ENCODE results near the gene HAPLN3. TPM values are rescaled to one million over a fixed set of nuclear protein-coding genes. Genes with fewer than 3 reads are reported as not detected.

Gene HAPLN3
- total RNA-seq, 1 experiment from 2014 or later, result 42.4 TPM

DNA sequence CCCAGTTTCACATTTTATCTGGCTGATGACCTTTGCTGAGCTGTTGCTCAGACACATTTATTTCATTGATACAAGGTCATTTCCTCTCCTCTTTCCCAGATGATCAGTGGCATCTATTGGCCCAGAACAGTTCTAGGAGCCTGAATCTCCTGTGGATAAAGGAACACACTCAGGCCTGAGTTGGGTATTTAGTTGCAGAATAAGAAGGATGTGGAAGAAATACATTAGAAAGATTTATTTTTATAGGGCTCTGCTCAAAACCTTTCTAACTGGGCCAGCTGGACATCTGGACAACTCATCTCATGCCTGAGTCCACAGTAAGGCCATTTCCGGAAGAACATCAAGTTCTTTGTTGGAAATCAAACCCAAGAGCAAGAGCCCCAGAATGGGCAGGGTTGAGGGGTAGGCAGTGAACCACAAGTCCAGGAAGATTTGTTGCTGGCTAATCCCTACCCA lies 37.6 kb upstream of the HAPLN3 start:
- Histone ChIP-seq H3K9me3 (ENCODE audit: control insufficient read depth, low read depth, low read length) (peaks cover 9% of the 10 kb centered on the region), H2BK15ac (ENCODE audit: low read depth, low read length) (no peak overlapping the region), H3K4me1 (ENCODE audit: insufficient read depth, low read length) (no peaks in the 10 kb centered on the region), H3K79me1 (ENCODE audit: insufficient read depth, low read depth, low read length, poor library complexity, severe bottlenecking) (no peaks in the 10 kb centered on the region), H2AFZ (ENCODE audit: low read length) (no peak overlapping the region), H3K14ac (ENCODE audit: insufficient read depth, low read length) (no peak overlapping the region), H3T11ph (ENCODE audit: low read length) (no peak overlapping the region), H3K56ac (ENCODE audit: insufficient read length, low read depth, low read length) (no peak overlapping the region), H4K8ac (replicated peaks; ENCODE audit: insufficient read length, low read depth, low read length) (no peak overlapping the region), H3K4me2 (ENCODE audit: insufficient read depth, insufficient read length, low read length) (no peak overlapping the region), H3K27ac (ENCODE audit: insufficient read length, low read depth, low read length) (no peak overlapping the region), H2BK120ac (ENCODE audit: low read depth, low read length, poor library complexity, severe bottlenecking) (no peak overlapping the region), H4K91ac (ENCODE audit: insufficient read length, low read depth, low read length) (no peak overlapping the region), H2AK5ac (ENCODE audit: insufficient read length, low read length) (no peak overlapping the region), H3K18ac (ENCODE audit: insufficient read length, low read depth, low read length) (no peak overlapping the region), H4K5ac (ENCODE audit: insufficient read length, low read depth, low read length) (no peak overlapping the region), H4K20me1 (ENCODE audit: control insufficient read depth, insufficient read depth, insufficient read length) (no peaks in the 10 kb centered on the region), H3K23ac (ENCODE audit: insufficient read length, low read depth, low read length) (no peak overlapping the region), H2BK20ac (ENCODE audit: low read depth, low read length, poor library complexity, severe bottlenecking) (no peak overlapping the region), H3K4ac (ENCODE audit: low read depth, low read length) (no peak overlapping the region), H3K9ac (ENCODE audit: extremely low read depth, insufficient read length, low read length) (no peak overlapping the region), H3K23me2 (ENCODE audit: insufficient read length, low read depth, low read length, poor library complexity, severe bottlenecking) (no peaks in the 10 kb centered on the region), H2BK12ac (ENCODE audit: insufficient read length, low read depth, low read length) (no peak overlapping the region), H3K79me2 (ENCODE audit: insufficient read depth, low read length) (no peaks in the 10 kb centered on the region), H2BK5ac (ENCODE audit: insufficient read length, low read length) (no peak overlapping the region), H3K27me3 (ENCODE audit: insufficient read depth, low read length) (no peaks in the 10 kb centered on the region)
- TF ChIP-seq, protein P1, sequence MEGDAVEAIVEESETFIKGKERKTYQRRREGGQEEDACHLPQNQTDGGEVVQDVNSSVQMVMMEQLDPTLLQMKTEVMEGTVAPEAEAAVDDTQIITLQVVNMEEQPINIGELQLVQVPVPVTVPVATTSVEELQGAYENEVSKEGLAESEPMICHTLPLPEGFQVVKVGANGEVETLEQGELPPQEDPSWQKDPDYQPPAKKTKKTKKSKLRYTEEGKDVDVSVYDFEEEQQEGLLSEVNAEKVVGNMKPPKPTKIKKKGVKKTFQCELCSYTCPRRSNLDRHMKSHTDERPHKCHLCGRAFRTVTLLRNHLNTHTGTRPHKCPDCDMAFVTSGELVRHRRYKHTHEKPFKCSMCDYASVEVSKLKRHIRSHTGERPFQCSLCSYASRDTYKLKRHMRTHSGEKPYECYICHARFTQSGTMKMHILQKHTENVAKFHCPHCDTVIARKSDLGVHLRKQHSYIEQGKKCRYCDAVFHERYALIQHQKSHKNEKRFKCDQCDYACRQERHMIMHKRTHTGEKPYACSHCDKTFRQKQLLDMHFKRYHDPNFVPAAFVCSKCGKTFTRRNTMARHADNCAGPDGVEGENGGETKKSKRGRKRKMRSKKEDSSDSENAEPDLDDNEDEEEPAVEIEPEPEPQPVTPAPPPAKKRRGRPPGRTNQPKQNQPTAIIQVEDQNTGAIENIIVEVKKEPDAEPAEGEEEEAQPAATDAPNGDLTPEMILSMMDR (conservative IDR thresholded peaks at IDR 0.05), result no peak
- Mint-ChIP-seq H3K4me1 (peaks cover 29 to 40% of the 10 kb centered on the region in 2 experiments), H3K9me3 (peaks cover 45 to 64% of the 10 kb centered on the region in 2 experiments), H3K27me3 (ENCODE audit: low read depth) (peaks cover 1% of the 10 kb centered on the region; the same call in 1 of the 2 replicates), H3K36me3 (ENCODE audit: insufficient read depth in 1 of 3, low read depth in 3 of 3) (peaks cover 19 to 65% (median 40%) of the 10 kb centered on the region in 3 experiments), H3K4me3 (no peak overlapping the region), H3K27ac (no peak overlapping the region)
- WGBS (ENCODE audit: extremely low coverage, insufficient read length, low lambda C conversion rate), result no CpG with 5 or more reads among the region's 1 CpG
- DNase-seq, result no peak
